GM19372 (cell line): ENCODE measurements around the gene ANTXRL.
"Not testable (repeated sequence)": the region's sequence is repeated elsewhere in the genome, so short reads cannot be mapped to it uniquely, and the experiment has no call there.

Source experiments
- ATAC-seq: cut with Tn5 transposase; IDR thresholded peaks from one replicate; pipeline ENCODE4 v1.9.1; 2021; ENCODE audit warnings: mild to moderate bottlenecking, low read depth, moderate library complexity; ENCODE audit not compliant: unreplicated experiment

ANTXRL gene

DNA sequence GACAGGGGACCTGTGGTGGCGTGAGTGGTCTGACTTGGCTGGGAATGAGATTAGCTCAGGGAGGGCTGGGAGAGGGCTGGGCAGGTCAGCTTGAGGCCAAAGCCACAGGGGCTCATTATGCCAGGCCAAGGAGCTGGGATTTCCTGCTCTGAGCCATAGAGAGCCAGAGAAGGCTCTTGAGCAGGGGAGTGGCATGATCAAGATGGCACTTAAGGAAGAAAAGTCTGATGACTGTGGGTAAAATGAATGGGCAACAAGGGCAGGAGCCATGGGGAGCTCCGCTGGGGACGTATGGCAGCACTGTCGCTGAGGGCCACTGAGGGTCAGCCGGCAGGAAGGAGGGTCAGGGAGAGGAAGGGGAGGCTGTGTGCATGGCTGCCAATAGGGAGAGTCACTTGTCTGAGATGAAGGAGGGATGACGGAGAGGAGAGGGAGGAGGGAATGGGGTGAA is 5.8 kb downstream of the ANTXRL start:
- no peak for ATAC-seq

GRCh38 chr10:46293228-46293627 is 6.4 kb downstream of the ANTXRL start:
- ATAC-seq = no peak

DNA sequence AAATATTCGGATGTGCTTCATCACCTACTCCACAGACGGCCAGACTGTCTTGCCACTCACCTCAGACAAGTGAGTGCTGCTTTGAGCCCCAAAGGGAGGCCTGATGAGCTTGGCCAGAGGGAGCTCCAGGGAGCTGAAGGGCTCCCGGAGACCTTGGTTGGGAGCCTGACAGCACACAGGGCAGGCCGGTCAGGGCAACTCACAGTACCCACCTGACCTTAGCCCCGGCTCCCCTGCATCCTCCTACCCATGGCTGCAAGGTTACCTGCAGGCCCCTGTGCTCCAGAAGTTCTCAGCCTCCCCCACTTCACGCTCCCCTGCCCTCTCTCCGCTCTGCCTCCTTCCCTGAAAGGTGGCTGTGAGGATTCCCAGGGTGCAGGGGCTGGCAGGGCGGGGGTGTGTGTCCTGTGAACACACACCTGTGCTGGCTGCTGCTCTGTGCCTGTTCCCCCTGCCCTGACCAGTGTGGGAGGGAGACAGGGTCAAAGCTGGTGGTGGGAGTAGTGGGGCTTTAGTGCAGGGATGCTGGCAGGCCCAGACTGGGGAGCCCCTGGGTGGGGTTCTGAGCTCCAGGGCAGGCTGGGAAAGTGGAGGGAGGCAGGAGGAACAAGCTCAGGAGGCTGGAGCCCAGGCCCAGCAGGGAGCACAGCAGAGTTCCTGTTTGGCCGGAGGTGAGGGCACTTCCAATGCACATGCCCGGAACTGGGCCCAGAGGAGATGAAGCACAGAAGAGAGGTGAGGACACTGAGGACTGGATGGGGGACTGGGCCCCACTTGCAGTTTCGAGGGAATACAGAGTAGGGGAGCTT is 7.2 kb downstream of the ANTXRL start:
- no peak for ATAC-seq

DNA sequence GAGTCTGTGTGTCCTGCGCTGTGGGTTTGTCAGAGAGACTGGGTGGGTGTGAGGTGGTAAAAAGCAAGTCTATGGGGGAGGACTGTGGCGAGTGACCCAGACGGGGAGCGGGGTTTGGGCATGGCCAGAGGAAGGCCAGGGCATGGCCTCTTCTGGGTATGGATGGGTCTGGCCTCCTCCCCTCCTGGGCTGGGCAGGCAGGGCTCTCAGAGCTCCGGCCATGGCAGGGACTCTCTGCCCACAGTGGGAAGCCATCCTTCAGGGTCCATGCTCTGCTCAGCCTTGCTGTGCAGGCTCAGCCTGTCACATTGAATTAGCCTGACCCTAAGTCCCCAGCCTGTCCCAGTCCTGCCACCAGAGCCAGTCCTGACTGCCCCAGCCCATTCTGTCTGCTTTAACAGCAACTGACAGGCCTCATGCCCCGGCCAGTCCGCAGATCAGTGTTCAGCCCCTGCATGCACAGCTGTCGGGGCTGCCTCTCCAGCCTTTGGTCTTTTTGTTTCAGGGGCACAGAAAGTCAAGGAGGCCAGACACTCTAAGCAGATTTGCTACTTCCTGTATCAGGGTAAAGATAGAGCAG is 7.9 kb downstream of the ANTXRL start:
- ATAC-seq = no peak

DNA sequence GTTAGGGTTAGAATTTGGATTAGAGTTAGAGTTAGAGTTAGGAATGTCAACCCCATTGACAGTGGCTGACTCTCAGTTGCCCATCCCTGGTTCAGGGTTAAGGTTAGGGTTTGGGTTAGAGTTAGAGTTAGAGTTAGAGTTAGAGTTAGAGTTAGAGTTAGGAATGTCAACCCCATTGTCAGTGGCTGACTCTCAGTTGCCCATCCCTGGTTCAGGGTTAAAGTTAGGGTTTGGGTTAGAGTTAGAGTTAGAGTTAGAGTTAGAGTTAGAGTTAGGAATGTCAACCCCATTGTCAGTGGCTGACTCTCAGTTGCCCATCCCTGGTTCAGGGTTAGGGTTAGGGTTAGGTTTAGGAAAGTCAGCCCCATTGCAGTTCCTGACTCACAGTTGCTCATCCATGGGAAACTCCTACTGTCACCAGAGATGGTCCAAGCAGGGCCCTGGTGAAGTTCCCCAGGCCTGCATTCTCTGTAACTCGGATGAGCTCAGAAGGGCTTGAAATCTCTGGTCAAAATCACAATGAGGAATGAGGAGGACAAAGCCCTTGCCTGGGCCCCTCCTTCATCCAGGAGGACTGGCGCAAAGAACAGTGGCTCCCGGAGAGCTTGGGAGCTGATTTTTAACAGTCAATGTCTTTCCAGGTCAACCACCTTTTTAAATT is 8.7 kb downstream of the ANTXRL start:
- ATAC-seq = not testable (repeated sequence)

DNA sequence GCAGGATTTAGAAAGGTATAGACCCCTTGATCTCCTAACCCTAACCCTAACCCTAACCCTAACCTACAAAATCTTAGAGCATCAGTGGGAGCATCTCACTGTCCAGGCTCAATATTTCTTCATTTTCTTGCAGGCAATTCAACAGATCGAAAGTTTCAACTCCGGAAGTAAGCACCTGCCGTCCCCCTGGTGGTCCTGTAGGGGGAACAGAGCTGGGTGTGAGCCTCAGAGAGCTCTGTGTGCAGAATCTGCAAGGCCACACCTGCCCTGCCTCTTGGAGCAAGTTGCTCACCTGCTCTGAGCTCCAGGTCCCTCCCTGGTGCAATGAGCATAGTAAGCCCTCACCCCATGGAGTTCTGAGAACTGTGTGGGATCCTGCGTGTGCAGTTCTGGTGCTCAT is 9.3 kb downstream of the ANTXRL start:
- ATAC-seq = not testable (repeated sequence)

DNA sequence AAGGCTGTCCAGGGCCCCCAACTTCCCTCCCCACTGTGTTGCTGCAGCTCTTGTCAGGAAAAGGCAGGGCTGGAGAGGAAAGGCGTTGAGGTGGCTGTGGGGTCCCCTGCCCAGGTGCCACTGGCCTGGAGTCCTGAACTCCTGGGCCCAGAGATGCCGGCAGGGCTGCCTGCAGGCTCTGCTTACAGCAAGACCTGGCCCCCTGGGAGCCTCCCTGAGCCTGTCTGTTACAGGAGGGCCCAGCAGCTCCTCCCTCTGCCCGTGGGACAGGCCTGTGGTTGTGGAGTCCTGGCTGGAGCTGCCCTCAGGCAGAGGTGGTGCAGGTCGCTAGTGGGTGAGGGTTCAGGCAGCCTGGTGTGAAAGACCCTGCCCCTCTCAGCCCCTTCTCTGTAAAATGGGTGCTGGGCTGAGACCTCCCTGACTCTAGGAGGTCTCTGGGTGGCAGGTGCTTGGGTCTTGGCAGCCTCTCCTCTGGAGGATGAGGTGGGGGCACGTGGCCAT is 9.9 kb downstream of the ANTXRL start:
- no peak for ATAC-seq

DNA sequence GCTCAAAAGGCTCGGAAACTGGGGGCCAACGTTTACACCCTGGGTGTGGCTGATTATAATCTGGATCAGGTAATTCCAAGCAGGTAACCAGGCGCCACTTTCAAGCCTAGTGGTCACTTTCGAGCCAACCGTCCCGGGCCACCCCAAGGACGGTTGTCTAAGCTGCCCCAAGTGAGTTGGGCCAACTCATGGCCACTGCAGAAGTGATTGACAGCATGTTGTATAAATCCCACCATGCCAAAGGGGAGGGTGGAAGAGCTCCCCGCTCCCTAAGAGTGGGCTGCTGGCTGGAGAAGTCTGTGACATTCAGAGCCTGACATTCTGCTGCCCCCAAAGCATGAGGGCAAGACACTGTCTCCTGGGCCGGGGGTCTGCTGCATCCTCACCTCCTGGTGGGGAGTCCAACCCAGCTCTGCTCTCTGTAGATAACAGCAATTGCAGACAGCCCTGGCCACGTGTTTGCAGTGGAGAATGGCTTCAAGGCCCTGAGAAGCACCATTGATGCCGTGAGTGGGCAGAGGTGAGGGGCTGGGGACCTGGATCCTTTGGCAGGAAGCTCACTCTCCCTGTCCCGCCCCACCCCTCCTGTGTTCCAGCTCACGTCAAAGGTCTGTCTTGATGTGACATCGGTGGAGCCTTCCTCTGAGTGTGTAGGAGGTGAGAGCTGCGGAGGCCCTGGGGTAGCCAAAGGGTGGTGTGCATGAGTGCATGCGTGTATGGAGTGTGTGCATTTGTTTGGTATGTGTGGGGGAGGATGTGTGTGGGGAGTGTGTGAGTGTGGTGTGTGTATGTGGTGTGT is 10.8 kb downstream of the ANTXRL start:
- ATAC-seq = no peak

DNA sequence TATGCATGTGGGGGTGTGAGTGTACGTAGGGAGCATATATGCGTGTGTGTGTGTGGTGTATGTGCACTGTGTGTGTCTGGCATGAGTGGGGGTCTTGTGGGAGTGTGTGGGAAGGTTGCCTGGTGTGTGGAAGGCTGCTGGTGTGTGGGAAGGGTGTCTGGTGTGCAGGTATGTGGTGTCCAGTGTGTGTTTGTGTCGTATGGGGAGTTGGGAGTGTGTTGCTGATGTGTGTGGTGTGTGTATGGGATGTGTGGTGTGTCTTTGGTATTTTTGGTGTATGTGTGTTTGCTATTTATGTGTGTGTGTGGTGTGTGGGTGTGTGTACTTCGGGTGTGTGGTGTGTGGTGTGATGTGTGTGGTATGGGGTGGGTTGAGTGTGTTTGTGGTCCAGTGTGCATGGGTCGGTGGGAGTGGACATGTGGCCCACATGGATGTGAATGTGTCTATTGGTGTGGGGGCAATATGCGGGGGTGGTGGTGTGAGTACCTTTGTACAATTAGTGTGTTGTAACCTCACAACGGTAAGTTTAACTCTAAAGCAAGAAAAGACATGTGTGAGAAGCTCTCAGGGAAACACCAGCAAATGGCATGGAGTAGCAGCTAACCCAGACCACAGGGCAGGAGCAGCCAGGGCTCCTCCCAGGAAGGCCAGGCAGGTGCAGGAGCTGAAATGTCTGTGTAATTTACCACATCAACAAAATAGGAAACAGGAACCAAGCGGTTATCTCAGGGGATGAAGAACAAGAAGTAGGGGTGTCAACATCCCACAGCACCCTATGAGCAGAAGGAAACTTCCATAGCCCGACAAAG is 11.9 kb downstream of the ANTXRL start:
- no peak for ATAC-seq

GRCh38 chr10:46299286-46299535 is 12.4 kb downstream of the ANTXRL start:
- no peak for ATAC-seq

DNA sequence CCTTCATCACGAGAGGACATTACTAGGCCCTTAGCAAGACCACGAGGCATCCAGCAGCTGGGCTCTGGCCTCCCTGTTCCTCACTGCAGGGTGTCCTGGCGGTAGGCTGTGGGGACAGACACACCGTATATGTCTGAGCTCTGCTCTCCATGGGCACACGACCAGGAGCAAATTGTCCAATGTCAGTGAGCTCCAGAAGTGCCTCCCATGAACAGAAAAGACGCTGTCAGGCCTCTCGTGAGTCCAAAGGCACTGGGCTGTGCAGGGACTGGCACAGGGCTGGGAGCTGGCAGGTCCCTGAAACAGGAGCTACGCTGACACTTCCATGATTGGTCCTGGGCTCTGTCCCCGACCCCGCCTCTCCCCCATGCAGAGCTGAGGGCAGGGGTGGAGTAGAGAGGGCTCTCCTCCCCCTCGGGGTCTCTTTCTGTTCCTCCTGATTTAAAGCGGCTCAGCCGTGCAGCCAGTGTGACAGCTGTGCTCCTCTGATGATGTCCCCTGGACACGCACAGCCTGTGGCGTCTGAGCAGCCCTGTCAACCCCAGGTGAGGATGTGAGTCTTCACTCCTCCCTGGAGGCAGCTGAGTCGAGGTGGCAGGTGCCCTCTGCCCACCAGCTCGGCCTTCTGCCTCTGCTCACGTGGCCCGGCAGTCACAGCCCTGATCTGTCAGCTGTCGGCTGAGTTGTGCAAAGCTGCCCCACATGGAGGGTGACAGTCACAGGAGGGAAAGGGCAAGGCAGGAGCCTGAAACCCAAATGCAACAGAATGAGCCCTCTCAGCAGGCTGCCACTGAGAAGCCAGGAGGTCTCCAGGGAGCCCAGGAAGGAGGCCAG is 13.0 kb downstream of the ANTXRL start:
- no peak for ATAC-seq

- not testable (repeated sequence) for ATAC-seq
Measured at GRCh38 chr10:46300370-46300711, 13.5 kb downstream of the ANTXRL start.

DNA sequence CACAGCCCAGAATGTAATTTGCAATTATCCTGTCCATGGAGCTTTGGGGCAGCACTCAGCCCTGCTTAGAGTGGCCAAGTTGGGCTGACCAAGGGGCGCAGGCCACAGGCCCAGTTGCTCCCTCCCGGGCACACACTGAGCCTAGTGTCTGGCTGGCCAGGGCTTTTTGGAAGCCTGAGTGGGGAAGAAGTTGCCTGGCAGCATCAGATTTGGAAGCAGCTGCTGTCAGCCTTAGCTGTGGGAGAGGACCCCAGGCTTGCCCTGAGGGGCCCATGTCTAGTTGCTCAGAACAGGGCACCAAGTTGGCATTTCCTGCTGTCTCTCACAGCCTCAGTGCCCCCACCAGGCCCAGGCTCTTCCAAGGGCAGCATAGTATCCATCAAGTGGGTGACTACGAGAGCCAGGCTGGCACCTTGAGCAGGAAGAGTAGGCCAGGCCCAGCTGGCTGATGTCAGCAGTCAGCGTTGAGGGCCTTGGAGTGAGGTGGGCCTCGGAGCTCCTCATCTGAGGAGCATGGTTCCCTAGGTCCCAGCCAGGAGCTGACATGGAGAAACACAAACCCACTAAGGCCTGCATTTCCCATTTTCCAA is 14.4 kb downstream of the ANTXRL start:
- ATAC-seq = no peak

- ATAC-seq = no peak
Measured at GRCh38 chr10:46301721-46302479, 15.1 kb downstream of the ANTXRL start.

DNA sequence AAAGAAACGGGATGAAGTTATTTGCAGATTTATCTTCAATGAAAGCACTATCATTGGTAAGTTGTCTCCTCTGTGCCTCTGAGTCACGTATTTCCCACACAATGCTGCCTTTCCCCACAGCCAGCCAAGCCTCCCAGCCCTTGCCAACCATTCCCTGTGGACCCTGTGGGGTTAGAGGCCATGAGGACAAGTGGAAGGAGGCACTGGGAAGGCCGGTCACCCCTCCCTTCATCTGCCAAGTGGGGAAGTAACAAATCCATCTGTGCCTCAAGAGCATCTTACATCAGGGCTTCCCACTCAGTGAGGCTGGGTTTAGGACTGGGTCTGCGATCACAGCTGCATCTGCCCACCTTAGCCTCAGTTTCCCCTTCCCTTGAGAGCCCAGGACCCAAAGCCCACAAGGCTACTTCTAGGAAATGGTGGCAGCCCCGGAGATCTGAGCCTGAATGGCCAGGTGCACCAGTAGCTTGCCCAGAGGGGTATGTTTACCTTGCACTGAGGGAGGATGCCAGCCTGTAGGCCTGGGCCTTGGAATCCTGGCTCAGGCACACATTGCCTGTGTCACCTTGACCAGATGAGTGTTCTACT is 16.1 kb downstream of the ANTXRL start:
- ATAC-seq = not testable (repeated sequence)

DNA sequence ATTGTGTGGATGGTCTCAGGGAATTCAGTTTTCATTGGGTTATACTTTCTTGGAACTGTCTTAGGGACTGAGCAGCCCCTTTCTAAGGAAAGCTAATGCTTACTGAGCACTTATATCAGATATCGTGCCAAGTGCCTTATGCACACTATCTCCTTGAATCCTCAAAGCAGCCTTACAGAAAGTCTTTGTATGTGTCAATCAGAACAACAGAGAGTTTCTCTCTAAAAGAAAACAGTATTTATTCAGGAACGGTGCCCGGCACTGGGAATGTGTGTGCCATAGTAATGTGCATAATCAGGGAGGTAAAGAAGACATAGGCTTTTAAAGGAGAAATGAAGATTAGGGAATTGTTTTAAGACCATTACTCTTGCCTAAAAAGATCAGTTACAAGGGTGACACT is 17.3 kb downstream of the ANTXRL start:
- ATAC-seq = no peak

DNA sequence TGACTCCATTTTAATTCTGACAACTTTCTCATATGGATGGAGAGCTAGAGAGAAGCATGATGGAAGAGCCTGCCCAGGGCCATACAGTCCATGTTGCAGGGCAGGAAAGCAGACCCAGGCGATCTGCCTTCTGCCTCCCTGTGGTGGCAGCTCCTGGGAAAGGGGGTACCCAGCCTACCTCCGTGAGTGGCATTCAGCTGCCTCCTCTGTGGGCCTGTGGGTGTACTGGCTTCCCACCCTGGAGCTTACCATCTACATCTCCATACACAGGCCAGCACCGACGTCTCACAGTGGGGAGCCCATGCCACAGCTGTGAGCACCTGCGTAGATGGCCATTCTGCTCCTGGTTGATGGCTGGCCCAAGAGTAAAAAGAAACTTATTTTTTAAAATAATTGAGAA is 17.9 kb downstream of the ANTXRL start:
- ATAC-seq = not testable (repeated sequence)
